DMS 273 (cell line): ENCODE data around the gene STOX2.

Experiments
- DNase-seq: peaks from one replicate; lab custom pipeline; 2025; ENCODE audit not compliant: unreplicated experiment; lab: John Stamatoyannopoulos, UW

STOX2 gene

DNA sequence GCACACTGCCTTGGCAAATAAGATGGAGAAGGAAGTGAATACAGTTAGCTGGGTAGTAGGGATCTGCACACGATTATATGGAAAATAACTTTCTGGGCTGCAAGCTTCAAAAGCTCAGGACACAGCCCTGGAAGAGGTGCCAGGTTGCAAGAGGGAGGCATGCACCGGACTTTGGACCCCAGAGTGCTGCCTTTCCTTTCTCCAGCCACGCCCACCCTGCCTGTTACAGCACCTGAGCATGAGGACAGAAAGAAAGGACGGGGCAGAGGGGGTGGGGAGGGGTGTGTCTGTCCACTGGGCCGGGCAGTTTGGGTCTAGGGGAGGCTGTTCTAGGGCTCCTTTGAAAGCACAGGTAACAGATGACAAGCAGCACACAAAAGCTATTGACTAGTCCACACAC lies 159.8 kb downstream of the STOX2 start:
- DNase-seq: no peak

DNA sequence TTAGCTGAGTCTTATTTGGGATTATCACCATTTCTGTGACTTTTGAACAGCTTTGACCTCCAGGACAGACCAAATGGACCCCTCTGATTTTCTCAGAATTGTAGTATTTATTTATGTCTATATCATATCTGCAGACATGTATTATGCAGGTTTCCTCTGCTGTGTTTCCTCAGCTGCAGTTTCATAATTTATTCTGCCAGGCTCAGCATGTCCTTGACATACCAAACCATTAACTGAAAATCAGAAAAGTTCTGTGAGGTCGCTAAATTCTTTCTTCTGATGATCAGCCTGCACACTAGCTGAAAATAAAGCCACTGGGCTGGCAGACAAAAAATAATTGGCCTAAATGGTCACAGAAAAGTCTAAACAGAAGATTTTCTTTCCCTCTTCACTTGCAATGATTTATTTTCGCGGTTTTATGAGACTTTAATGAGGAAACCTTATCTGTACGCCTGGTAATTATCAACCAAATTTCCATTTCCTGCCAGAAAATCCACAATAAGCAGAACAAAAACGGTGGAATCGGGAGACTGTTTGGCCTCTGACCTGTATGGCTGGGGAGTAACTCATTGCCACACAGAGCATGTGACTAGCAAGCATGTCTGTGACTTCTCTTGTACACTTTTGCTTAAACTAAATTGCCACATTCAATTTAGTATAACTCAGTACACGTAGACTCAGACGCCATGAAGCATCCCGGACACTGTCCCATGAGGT lies 161.6 kb downstream of the STOX2 start:
- no peak for DNase-seq

DNA sequence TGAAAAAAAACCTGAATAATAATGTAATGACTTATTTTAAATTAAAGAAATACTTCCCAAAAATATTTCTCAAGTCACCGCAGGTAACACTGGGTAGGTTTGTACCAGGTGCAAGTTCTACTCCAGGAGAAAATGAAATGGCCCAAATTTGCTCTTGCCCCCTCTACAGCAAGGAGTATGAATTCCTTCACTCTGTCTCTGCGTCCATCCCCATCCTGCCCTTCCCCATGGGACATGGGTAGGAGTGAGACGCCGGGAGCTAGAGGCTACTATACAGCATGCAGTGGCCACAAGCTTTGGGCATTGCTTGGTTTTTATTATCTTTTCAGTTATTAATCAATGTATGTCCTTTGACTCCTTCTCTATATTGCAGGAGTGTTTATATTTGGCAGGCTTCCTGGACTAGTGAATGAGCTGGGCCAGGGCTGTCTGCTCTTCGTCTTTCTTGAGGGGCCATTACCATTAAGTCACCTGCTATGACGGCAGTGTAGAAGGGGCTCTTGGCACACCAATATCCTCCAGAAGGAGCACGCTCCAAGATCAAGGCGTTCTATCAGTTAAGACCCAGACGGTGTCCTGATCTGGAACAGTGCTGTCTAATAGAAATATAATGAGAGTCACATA lies 162.9 kb downstream of the STOX2 start:
- no peak for DNase-seq
